Fibroblast of peridontal ligament (primary cell): ENCODE results near the gene YPEL1.
"Not testable (repeated sequence)": the region's sequence is repeated elsewhere in the genome, so short reads cannot be mapped to it uniquely, and the experiment has no call there.

Source experiments
- DNase-seq: peaks from one replicate; pipeline ENCODE4 v3.0.0-alpha.2; 2010; ENCODE audit errors: extremely low read depth

The YPEL1 gene

DNA sequence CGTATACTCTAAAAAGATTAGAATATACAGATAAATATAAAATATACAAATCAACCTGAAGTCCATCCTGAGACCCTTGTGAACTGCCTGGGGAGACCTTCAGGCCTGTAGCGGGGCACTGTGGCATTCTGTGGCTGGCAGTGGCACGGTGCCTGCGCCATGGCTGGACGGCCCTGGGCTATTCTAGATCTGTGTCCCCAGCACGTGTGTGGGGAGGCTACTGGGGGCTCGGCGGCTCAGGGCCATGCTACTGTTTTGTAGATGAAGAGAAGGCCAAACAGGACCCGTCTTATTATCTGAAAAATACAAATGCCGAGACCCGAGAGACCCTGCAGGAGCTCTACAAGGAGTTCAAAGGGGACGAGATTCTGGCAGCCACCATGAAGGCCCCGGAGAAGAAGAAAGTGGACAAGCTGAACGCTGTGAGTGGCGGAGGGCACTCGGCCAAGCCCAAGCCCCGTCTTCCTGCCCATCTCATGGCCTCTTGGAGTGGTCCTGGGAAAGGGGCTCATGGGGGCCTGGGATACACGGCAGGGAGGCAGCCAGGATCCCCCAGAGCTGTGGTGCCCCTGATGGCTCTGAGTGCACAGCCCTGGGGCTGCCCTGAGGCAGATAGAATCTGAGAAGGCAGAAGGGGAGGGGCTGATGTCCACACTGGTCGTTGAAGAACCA lies 51.0 kb downstream of the YPEL1 start:
- no peak for DNase-seq

DNA sequence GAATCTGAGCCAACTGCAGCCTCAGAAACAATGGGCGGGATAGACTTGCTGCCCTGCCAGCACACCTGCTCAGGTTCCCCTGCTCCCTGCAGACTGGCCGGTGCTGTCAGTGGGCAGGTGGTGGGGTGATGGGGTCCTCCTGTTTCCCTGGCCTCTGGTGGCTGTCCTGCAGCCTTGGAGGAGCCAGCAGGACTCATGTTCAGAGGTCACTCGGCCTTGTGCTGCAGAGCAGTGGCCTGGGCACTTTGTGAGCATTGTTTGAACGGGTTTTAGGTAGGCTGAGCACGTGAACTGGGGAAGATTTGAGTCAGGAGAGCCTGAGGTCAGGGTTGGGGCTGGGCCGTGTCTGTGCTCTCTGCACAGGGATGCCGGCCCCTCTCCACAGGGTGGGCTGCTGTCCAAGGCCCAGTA lies 52.2 kb downstream of the YPEL1 start:
- DNase-seq: no peak

DNA sequence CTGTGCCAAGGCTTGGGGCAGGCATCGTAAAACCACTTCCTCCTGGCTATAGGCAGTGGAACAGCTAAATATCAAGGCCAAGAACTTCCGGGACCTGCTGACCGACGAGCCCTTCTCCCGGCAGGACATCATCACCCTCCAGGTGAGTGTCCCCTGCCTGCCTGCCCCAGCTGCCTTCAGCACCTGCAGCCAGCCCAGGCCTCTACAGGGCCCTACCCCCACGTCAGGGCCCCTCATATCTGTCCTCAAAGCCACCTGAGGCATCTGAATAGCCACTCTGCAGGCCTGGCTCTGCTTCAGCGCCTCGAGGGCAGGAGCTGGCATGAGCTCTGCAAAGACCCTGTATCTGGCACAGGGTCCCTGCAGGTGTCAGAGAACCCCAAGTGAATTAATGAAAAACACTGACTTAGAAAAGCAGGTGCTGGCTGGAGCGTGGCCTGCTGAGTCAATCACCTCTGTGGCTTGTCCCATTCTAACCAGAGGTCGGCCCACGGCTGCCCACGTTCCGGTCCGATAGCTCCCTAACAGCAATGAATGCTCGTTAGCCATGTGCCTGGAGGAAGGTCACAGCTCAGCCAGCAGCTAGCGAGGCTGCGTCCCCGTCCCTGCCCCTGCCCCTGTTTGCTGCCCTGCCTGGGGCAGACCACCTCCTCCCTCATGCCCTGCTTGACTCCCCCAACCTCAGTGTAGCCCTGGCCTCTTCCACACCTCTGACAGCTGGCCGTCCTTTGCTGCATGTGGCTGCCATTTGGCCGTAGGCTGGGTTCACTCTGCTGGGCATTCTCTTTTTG lies 53.0 kb downstream of the YPEL1 start:
- DNase-seq: no peak

DNA sequence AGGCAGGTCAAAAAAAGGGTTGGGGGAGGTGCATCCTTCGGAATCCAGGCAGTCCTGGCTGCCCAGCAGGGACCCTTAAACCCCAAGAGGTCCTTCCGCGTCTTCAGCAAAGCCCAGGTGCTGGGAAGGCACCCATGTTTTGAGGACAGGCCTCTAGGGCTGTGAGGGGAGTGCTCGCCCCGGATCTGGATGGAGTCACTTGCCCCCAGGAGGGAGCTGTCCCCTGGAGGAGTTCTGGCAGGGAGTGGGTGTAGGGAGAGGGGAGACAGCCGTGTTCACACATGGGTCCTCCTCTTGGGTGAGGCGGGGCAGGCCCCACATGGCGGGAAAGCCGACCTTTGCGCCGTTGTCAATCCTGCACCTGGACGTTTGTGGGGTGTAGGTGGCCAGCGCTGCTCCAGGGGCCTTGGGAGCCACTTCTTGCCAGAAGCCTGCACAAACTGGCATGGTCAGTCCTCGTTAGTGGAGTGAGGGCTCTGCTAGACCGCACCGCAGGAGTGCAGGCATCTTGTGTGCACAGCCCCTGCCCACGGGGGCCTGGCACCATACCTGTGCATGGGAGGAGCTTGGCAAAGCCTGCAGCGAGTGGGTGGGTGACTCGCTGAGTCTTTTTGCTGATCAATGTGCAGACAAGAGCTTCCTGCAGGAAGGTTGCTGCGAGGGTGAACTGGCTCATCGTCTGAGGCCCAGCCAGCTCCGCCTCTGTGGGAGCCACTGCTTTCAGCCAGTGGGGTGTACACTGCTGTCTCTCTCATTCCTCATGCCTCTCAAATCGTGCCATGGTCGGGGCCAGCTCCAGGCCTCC lies 53.8 kb downstream of the YPEL1 start:
- no peak for DNase-seq

DNA sequence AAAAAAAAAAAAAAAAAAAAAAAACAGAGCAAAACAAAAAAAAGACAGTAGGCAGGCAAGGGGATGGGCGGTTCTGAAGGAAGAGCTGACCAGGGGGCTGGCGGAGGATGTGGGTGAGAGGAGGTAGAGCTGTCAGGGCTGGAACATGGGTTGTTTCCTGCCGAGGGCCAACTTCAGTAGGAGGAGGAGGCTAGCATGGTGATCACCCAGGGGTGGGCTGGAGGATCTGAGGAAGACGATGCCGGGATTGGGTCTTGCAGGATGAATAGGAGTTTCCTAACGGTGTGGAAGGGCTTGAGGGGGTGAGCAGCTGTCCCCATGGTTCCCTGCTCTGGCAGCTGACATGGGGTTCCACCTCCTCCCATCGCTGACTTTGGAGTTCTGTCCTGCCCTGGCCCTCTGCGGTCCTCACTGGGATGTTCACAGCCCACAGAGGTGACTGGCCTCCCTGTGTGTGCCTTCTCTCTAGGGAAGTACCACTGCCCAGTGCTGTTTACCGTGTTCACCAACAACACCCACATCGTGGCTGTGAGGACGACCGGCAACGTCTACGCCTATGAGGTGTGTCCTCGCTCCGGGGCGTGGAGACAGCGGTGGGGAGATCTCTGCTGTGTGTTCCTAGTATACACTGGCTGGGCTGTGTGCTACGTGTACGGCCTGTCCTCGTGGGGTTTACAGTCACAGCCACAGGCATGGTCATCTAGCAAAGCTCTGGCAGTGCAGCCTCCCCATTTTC lies 54.6 kb downstream of the YPEL1 start:
- DNase-seq: no peak

DNA sequence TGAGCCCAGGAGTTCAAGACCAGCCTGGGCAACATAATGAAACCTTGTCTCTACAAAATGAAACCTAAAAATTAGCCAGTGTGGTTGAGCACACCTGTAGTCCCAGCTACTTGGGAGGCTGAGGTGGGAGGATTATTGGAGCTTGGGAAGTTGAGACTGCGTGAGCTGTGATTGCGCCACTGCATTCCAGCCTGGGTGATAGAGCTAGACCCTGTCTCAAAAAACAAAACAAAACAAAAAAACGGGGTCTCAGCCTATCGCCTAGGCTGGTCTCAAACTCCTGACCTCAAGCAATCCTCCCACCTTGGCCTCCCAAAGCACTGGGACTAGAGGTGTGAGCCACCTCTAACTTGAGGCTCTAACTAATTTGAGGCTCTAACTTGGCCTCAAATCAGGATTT lies 56.2 kb downstream of the YPEL1 start:
- no peak for DNase-seq

DNA sequence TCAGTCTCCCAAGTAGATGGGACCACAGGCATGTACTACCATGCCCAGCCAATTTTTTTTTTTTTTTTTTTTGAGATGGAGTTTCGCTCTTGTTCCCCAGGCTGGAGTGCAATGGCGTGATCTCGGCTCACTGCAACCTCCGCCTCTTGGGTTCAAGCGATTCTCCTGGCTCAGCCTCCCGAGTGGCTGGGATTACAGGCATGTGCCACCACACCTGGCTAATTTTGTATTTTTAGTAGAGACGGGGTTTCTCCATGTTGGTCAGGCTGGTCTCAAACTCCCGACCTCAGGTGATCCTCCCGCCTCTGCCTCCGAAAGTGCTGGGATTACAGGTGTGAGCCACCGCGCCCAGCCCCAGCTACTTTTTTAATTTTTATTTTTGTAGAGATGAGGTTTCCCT lies 56.8 kb downstream of the YPEL1 start:
- not testable (repeated sequence) for DNase-seq

DNA sequence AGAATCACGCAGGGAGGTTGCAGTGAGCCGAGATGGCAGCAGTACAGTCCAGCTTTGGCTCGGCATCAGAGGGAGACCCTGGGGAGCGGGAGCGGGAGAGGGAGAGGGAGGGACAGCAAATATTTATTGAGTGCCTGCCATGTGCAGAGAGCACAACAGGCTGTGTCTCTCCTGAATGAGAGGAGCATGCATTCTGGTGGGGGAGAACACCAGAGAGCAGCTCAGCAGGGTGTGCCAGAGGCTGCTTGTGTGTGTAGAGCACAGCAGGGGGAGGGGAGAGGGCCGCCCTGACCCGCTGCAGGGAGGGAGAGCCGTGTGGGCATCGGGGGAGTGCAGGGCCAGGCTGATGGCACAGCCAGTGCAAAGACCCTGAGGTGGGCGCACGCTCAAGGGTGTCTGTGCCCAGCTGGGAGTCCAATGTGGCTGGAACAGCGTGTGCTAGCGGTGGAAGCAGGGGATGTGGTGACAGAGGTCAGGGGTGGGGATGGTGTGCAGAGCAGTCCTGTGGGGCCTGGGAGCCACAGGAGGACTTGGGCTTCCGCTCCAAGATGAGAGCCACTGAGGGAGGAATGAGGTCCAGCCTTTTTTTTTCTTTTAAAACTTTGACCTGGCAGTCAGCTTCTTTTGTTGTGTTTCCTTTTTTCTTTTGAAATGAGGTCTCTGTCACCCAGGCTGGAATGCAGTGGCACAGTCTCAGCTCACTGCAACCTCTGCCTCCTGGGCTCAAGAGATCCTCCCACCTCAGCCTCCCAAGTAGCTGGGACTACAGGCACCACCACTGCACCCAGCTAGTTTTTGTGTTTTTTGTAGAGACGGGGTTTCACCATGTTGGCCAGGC lies 57.8 kb downstream of the YPEL1 start:
- no peak for DNase-seq

DNA sequence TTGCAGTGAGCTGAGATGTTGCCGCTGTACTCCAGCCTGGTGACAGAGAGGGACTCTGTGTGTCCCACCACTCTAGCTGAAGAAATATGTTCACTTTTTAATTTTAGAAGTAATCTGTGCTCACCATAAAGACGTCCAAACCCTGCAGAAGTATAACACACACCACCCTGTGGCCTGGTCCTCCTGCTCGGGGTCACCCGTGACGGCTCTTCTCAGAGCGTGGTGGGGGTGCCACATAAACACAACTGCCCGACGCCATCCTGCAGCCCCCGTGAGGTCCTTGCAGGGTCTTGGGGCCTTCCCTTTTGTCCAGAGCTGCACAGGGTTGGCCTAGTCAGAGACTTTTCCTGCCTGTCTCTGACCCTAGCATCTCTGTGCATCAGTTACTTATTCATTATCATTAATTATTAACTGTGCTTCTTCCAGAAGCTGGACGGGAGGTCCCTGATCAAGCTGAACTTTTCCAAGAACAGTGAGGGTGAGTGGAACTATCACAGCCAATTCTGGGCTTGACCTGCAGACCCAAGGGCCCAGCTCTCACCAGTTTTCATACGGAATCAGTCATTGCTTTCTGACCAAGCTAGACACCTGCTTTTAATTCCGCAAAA lies 60.9 kb downstream of the YPEL1 start:
- no peak for DNase-seq

DNA sequence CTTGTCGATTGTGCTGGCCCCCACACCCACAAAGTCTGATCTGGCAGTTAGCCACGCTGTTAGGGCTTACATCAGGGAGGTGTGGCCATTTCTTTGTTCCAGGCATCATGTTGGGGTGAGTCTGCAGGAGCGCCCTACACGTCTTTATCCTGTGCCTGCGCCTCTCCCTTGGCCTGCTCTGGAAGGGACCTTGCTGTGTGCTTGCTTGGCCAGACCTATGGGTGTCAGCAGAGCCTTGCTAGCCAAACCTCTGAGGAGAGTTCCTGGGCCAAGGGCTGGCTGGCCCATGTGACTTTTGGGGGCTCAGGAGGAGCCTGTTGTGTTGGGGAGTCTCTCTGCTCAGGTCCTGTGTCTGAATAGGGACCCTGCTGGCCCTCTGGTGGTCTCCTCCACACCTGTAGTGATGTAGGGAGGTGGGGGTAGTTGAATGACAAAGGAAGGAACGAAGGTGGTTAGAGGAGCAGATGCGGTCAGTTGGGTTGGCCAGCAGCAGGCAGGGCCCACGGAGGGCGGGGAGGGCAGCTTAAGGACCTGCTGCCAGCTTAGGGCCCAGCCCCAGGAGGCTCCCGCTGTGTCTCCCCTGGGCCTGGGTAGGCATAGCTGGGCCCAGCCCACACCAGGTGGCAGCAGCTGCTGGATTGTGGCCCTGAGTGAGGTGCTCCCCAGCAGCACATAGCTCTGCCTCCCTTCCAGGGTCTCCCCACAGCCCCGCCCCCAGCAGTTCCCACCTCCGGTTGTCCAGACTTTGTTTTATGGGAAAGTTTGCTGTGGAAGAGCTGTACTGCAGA lies 61.9 kb downstream of the YPEL1 start:
- DNase-seq: no peak

DNA sequence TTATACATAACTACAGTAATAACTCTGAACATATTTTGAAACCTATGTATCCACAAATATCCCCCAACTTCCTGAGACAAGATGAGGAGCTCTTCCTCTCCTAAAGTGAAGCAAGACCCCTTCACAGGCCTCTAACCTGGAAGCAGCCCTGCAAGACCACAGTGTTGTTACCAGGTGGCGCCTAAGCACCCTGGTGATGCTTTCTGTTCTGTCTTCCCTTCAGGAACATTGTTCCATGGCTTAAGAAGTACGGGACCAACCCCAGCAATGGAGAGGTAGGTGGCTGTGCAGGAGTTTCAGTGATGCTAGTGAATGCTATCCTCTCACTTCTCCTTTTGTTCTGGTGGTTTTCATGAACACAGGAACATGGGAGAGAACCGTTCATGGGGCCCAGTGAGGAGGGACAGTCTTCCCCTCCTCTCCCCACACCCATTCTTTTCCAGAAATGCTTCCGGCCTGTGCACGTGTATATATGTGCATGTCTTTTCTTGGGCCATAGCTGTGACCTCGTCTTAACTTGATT lies 63.4 kb downstream of the YPEL1 start:
- DNase-seq: no peak

DNA sequence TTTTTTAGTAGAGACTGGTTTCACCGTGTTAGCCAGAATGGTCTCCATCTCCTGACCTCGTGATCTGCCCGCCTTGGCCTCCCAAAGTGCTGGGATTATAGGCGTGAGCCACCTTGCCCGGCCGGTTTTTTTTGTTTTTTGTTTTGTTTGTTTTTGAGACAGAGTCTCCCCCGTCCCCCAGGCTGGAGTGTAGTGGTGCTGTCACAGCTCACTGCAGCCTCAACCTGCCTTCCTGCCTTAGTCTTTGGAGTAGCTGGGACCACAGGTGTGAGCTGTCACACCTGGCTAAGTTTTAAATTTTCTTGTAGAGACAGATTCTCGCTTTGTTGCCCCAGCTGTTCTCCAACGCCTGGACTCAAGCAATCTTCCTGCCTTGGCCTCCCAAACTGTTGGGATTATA lies 66.6 kb downstream of the YPEL1 start:
- no peak for DNase-seq

DNA sequence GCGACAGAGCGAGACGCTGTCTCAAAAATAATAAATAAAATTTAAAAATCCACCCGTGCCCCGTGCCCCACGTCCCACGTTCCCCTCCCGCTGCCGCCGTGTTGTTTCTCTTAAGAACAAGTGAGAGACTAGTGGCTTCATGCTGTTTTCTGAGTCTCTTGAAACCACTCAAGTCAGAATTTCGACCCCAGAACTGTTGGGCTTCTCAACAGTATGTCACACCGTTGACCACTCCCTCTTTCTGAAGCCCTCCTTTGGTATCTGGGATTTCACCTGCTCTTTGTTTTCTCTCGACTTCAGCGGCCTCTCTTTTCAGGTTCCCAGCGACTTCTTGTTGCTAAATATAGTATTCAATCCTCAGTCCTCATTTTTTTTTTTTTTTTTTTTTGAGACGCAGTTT lies 68.8 kb downstream of the YPEL1 start:
- DNase-seq: no peak

DNA sequence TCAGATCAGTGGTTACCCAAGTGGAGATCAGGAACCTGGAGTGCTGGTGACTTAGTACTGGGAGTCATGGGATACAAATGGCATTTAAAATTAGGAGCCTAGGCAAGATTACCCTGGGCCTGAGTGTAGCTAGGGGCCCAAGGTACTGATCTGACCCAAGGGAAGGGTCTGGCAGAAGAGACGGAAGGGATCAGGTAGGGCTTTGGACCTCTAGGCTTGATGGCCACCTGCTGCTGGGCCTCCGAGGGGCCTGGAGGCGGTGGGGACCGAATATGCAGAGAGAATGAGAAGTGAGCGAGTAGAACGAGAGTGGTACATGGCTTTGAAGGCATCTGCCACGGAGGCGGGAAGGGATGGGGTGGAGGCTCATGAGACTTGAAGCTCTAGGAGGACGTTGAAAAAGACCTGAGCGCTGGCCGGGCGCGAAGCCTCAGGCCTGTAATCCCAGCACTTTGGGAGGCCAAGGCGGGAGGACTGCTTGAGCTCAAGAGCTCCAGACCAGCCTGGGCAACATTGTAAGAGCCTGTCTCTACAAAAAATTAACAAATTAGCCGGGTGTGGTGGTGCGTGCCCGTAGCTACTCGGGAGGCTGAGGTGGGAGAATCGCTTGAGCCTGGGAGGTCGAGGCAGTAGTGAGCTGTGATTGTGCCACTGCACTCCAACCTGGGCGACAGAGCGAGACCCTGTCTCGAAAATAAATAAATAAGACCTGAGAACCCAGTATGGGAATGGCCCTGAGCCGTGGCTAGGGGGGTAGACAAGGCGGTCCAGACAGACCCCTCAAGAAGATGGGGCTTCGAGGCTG lies 70.3 kb downstream of the YPEL1 start:
- DNase-seq: no peak

DNA sequence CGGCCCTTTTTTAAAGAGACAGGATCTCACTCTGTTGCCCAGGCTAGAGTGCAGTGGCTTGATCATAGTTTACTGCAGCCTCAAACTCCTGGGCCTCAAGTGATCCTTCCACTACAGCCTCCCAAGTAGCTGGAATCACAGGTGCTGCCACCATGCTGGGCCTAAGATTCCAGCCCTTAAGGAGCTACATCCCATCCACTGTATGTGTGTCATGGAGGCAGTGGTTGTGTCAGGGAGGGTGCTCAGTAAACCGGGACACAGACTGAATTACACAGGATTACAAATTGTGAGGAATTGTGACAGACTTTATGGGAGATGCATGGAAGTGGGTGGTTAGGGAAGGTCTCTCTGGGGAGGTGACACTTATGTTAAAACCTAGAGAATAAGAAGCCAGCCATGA lies 71.9 kb downstream of the YPEL1 start:
- no peak for DNase-seq

DNA sequence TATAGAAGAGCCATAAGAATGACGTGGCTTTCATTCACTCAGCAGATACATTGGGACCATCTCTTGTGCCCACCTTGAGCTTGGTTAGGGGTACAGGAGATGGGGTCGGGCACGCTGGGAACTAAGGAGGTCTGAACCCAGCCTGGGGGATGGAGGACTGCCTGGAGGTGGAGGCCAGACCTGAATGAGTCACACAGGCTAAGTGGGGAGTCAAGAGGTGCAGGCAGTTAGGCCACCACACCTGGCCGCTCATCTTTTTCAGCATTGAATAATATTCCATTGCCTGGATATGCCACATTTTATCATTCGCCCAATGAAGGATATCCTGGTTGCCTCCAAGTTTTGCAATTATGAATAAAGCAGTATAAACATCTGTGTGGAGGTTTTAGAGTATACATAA lies 73.6 kb downstream of the YPEL1 start:
- no peak for DNase-seq

DNA sequence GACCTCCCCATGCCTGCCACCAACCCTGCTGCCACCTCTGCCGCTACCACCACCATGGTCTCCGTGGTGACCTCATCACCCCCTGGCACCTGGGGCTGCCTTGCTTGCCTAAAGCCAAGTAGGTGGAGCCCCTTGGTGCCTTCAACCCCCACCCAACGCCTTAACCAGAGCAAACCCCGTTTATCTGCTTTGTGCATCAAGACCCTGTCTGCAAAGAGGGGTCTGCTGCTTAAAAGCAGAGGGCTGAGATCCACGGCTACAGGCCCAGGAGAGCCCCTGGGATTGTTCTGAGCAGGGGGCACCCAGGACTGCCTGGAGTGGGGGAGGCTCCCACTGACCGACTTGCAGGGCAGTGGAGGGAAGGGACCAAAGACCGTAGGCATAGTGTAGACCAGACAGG lies 74.7 kb downstream of the YPEL1 start:
- DNase-seq: no peak

DNA sequence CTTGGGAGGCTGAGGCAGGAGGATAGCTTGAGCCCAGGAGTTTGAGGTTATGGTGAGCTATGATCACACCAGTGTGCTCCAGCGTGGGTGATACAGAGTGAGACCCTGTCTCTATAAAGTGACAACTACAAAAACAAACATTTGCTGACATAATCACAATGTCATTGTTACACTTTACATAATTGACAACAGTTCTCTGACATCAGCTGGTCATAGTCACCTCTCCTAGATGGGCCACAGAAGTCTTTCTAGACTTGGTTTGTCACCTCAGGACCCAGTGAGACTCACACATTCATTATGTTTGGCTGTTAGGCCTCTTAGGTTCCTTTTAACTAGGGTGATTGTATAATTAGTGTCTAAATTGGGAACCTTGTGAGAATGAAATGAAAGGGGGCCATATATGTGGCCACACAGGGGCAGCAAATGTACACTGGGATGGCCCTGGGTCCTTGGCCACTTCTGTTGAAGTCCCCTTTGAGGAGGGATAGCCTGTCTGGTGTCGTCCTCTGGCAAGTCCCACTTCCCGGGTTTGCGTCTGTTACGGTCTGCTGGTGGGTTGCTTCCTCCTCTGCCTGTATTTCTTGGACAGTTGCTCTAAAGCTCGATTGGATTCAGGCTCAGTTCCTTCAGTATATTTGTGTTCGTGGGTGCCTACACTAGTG lies 75.6 kb downstream of the YPEL1 start:
- no peak for DNase-seq
